Suprapubic skin (tissue), 4 donors: ENCODE results near the gene TIAM1.

Experiments used
- EP300 ChIP-seq: sonication (generic); formaldehyde crosslinking; IDR thresholded peaks from one replicate; pipeline ENCODE4 v1.6.1; 2017; ENCODE audit warnings: antibody characterized with exemption
- POLR2A ChIP-seq, 2 donors: fragments of 450-650 bp; IDR thresholded peaks; one replicate each; pipeline ENCODE4 v1.6.1; 2017; ENCODE audit warnings: antibody characterized with exemption in 2 of 2, mild to moderate bottlenecking in 2 of 2, moderate library complexity in 2 of 2
- POLR2AphosphoS5 ChIP-seq, 3 donors: sonication (generic); formaldehyde crosslinking; IDR thresholded peaks; one replicate each; pipeline ENCODE4 v1.6.1; 2017; ENCODE audit warnings: antibody characterized with exemption in 3 of 3
- TF ChIP-seq, protein P1 (sequence below), 2 donors: fragments of 200-600 bp in 1 of 2; fragments of 450-650 bp in 1 of 2; sonication (generic) in 1 of 2; IDR thresholded peaks; one replicate each; pipeline ENCODE4 v1.5.1; 2016 to 2019; ENCODE audit warnings: antibody characterized with exemption in 2 of 2, mild to moderate bottlenecking in 1 of 2, moderate library complexity in 1 of 2

DNA sequence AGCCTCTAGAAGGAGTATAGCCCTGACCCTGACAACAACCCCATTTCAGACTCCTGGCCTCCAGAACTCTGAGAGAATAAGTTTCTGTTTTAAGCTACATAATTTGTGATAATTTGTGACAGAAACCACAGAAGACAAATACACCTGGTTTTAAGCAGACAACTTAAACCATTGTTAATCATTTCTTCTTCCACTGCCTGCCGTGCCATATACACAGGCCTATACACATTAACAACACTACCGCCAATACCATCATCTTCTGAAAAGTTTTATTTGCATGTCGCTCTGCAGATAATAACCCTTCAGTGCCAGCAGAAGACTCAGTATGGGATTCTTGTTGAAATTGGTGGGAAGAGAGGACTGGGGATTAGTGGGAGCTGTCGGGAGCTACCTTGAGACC lies 265.8 kb downstream of the TIAM1 start:
- TF ChIP-seq, protein P1, sequence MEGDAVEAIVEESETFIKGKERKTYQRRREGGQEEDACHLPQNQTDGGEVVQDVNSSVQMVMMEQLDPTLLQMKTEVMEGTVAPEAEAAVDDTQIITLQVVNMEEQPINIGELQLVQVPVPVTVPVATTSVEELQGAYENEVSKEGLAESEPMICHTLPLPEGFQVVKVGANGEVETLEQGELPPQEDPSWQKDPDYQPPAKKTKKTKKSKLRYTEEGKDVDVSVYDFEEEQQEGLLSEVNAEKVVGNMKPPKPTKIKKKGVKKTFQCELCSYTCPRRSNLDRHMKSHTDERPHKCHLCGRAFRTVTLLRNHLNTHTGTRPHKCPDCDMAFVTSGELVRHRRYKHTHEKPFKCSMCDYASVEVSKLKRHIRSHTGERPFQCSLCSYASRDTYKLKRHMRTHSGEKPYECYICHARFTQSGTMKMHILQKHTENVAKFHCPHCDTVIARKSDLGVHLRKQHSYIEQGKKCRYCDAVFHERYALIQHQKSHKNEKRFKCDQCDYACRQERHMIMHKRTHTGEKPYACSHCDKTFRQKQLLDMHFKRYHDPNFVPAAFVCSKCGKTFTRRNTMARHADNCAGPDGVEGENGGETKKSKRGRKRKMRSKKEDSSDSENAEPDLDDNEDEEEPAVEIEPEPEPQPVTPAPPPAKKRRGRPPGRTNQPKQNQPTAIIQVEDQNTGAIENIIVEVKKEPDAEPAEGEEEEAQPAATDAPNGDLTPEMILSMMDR (IDR thresholded peaks at IDR 0.05): no peak
- TF ChIP-seq POLR2AphosphoS5 (IDR thresholded peaks at IDR 0.05) (no peak), POLR2A (IDR thresholded peaks at IDR 0.05) (no peak), EP300 (no peak)
